B cell (primary cell): Measurements from ENCODE around the gene STYK1.

ENCODE experiments used
- CTCF ChIP-seq: fragments of 200-600 bp; IDR thresholded peaks from one replicate; pipeline ENCODE4 v1.8.0; 2022; ENCODE audit warnings: antibody characterized with exemption, mild to moderate bottlenecking
- EZH2 ChIP-seq: IDR thresholded peaks from 2 replicates; pipeline ENCODE4 v1.6.1; 2012; ENCODE audit warnings: borderline replicate concordance, low read depth, mild to moderate bottlenecking, moderate library complexity, low read length; ENCODE audit not compliant: insufficient read depth, poor library complexity, severe bottlenecking

- no peak for TF ChIP-seq CTCF
- no peak for TF ChIP-seq EZH2
Measured at GRCh38 chr12:10716277-10716676, 42.4 kb upstream of the STYK1 start.
